ENCODE measurements around the gene WTAP.
"Not testable (repeated sequence)": the region's sequence is repeated elsewhere in the genome, so short reads cannot be mapped to it uniquely, and the experiment has no call there.

Gene WTAP

GRCh38 chr6:159762681-159763293, 35.5 kb downstream of the WTAP start:
- peak; percentile 29 for DNase-seq

GRCh38 chr6:159766906-159767305, 39.6 kb downstream of the WTAP start:
- no peak for DNase-seq

- DNase-seq = no peak
These were observed 42.2 kb downstream of the WTAP start for GRCh38 chr6:159769470-159769869.

GRCh38 chr6:159772196-159772595, 44.9 kb downstream of the WTAP start:
- no peak for DNase-seq

- no peak for DNase-seq
These were observed 50.1 kb downstream of the WTAP start for GRCh38 chr6:159777240-159777904.

GRCh38 chr6:159778131-159778530, 50.8 kb downstream of the WTAP start:
- no peak for DNase-seq

- no peak for DNase-seq
These were observed 51.3 kb downstream of the WTAP start for GRCh38 chr6:159778542-159779103.

- DNase-seq = no peak
These were observed 61.0 kb downstream of the WTAP start for GRCh38 chr6:159788276-159788675.

GRCh38 chr6:159788753-159789376, 61.6 kb downstream of the WTAP start:
- DNase-seq = no peak

GRCh38 chr6:159789377-159790148, 62.3 kb downstream of the WTAP start, which contains the start of gene TCP1:
TSS of gene TCP1 (minus strand) at chr6:159789602. CDS start at chr6:159789468, 134 bp downstream.
- peak; percentile 98 for DNase-seq

- DNase-seq = peak; percentile 91
These were observed 63.0 kb downstream of the WTAP start, which contains the start of gene MRPL18 for GRCh38 chr6:159790149-159790955. TSS of gene MRPL18 (plus strand) at chr6:159790467. CDS start at chr6:159790588, 121 bp downstream.

- no peak for DNase-seq
These were observed 63.8 kb downstream of the WTAP start for GRCh38 chr6:159790956-159791598.

- not testable (repeated sequence) for DNase-seq
These were observed 67.7 kb downstream of the WTAP start for GRCh38 chr6:159794976-159795375.

GRCh38 chr6:159797554-159797953, 70.2 kb downstream of the WTAP start:
- DNase-seq = no peak

GRCh38 chr6:159800141-159800865, 73.0 kb downstream of the WTAP start, which contains the start of gene PNLDC1:
TSS of gene PNLDC1 (plus strand) at chr6:159800276. CDS start at chr6:159800308, 32 bp downstream.
- no peak for DNase-seq

GRCh38 chr6:159801935-159802334, 74.6 kb downstream of the WTAP start:
- DNase-seq = no peak

- no peak for DNase-seq
These were observed 77.2 kb downstream of the WTAP start for GRCh38 chr6:159804504-159804903.

GRCh38 chr6:159805440-159806020, 78.2 kb downstream of the WTAP start:
- no peak for DNase-seq

All from NCI-H526 treated with DMSO at 0.1 percent for 48 hours (cell line).